ENCODE data around the gene MTHFD2L. TPM values are rescaled to one million over a fixed set of nuclear protein-coding genes. Genes with fewer than 3 reads are reported as not detected.

The MTHFD2L gene
- total and polyA plus RNA-seq, 9 of the 15 experiments (the other 6 are each of a cell fraction or from before 2014, with no cell fraction given) = 10.0 to 39.0 (median 26.0) TPM

- H3K27ac ChIP-seq (ENCODE audit: extremely low read depth, low read depth, low read length) = no peak overlapping the region
- ChIA-PET POLR2A (interaction anchor here (1.4 to 1.8 kb wide), 2 partner anchors 10 to 11 kb away, joined by 3 to 4 read pairs; partner anchors contain the start of gene CXCL2), CTCF (ENCODE audit: low intra/inter-chr PET ratio) (no interaction called here)
- H3K4me1 ChIP-seq (replicated peaks in 1 of 2; ENCODE audit: control insufficient read depth in 2 of 2, insufficient read depth in 2 of 2, low read length in 2 of 2) = peaks cover 0 to 11% of the 10 kb centered on the region in 2 experiments; a peak in 4 of 5 replicates
- H4K20me1 ChIP-seq (replicated peaks; ENCODE audit: control insufficient read depth, insufficient read depth, low read length) = no peaks in the 10 kb centered on the region
- ATAC-seq (no peak), DNase-seq (ENCODE audit: extremely low read depth in 1 of 4, low spot score in 3 of 4) (no peak), FAIRE-seq (no peak)
- H3K9me1 ChIP-seq (ENCODE audit: control insufficient read depth, insufficient read depth, low read length) = no peaks in the 10 kb centered on the region
- 94% methylated on average over 1 of the region's 1 CpG for WGBS (ENCODE audit: insufficient coverage, low coverage, missing lambda C conversion rate)
- no peak overlapping the region for H3K9ac ChIP-seq (ENCODE audit: insufficient read depth in 1 of 2, low read depth in 2 of 2, low read length in 2 of 2)
- H3K79me2 ChIP-seq (ENCODE audit: control insufficient read depth, insufficient read depth, low read length) = no peaks in the 10 kb centered on the region
- in situ Hi-C loops (cut with MboI) (no loop called here), intact Hi-C loops (cut with micrococcal nuclease) (no loop called here)
- no peaks in the 10 kb centered on the region for H3K9me3 ChIP-seq (replicated peaks; ENCODE audit: control insufficient read depth, insufficient read depth, low read depth, low read length)
- no peak overlapping the region for H3K4me2 ChIP-seq (ENCODE audit: insufficient read depth, low read length)
- BruUV-seq (replicated peaks) = no TSS peak
- H3K27me3 ChIP-seq (ENCODE audit: control insufficient read depth in 2 of 2, insufficient read depth in 2 of 2, low read length in 2 of 2) = no peaks in the 10 kb centered on the region
- no peaks in the 10 kb centered on the region for H3K36me3 ChIP-seq (ENCODE audit: control insufficient read depth, insufficient read depth, low read length)
- no peak overlapping the region for H2AFZ ChIP-seq (ENCODE audit: low read depth, low read length)
- no peak overlapping the region for H3K4me3 ChIP-seq
- TF ChIP-seq MAFK (IDR thresholded peaks at IDR 0.05; ENCODE audit: low read length) (peak; percentile 76), ARID2 (IDR thresholded peaks at IDR 0.05) (no peak), PBX2 (CRISPR knock-in tag; IDR thresholded peaks at IDR 0.05; ENCODE audit: low read depth) (no peak), PBX2 (tag; conservative IDR thresholded peaks at IDR 0.05; ENCODE audit: low read depth) (no peak), EHMT2 (IDR thresholded peaks at IDR 0.05) (no peak), ZNF224 (CRISPR knock-in tag; IDR thresholded peaks at IDR 0.05) (no peak), POLR2G (IDR thresholded peaks at IDR 0.05; ENCODE audit: low read depth, low read length) (no peak), RREB1 (CRISPR knock-in tag; IDR thresholded peaks at IDR 0.05) (no peak), CGGBP1 (CRISPR knock-in tag; IDR thresholded peaks at IDR 0.05) (no peak), HSF4 (CRISPR knock-in tag; IDR thresholded peaks at IDR 0.05; ENCODE audit: borderline replicate concordance) (no peak), ZNF140 (CRISPR knock-in tag; IDR thresholded peaks at IDR 0.05) (no peak), PHF8 (IDR thresholded peaks at IDR 0.05; ENCODE audit: borderline replicate concordance, low read length) (no peak), SMARCC2 (IDR thresholded peaks at IDR 0.05; ENCODE audit: low read depth) (no peak), KLF10 (CRISPR knock-in tag; IDR thresholded peaks at IDR 0.05) (no peak), ZNF778 (CRISPR knock-in tag; IDR thresholded peaks at IDR 0.05) (no peak)
Observed at GRCh38 chr4:74108457-74109115, 49.3 kb upstream of the MTHFD2L start.

Measured in K562 (cell line).